NCI-H1417 treated with DMSO at 0.1 percent for 48 hours (cell line): ENCODE results near the gene CHST2.
"Not testable (repeated sequence)": the region's sequence is repeated elsewhere in the genome, so short reads cannot be mapped to it uniquely, and the experiment has no call there.

Source experiments
- DNase-seq: peaks from one replicate; lab custom pipeline; 2025; lab: John Stamatoyannopoulos, UW

Gene CHST2

DNA sequence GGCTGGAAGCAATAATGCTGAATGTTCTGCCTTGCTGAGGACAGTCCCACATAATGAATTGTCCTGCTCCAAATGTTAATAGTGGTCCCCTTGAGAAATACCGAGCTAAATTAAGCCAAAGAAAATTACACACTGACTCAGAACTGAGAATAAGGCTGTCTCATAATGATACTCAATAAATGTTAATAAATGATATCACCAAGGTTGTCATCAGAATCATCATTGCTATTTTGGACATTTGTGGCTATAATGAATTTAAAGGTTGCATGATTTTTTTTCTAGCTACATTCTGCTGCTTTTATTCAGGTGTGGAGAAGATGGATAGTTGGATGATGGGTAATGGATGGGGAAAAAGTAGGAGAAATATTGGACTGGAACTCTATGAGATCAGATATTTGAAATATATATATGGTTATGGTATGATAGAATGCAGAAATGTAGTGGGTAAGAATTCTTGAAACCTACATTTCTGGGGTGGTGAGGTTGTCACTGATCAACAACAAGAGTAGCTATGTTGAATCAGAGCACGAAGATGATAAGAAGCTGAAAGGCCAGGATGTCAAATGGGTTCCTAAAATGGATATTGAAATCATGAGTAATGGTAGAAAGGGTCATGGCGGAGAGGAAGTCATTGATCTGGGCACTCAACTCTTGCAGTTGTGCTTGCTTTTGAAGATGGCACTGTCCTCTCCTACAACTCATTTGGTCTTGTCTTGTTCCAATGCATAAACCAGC lies 12.8 kb downstream of the CHST2 start:
- DNase-seq = no peak

DNA sequence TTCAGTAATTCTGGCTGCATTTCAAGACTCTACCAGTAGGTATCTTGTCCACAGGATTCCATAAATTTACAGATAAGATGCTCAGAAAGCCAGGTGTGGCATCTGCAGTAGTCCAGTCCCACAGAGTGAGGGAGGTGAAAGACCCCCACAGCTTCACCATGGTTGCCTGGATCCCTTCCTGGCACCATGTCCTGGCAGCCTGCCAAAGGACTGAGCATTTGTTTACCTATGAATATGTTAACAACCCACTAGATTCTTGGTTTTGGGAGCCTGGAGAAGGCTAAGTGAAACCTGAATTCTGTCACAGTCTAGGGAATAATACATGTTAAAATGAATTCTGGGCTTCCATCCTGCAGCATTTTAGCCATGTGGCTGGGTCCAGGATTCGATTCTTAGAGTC lies 14.9 kb downstream of the CHST2 start:
- DNase-seq = peak; percentile 72

DNA sequence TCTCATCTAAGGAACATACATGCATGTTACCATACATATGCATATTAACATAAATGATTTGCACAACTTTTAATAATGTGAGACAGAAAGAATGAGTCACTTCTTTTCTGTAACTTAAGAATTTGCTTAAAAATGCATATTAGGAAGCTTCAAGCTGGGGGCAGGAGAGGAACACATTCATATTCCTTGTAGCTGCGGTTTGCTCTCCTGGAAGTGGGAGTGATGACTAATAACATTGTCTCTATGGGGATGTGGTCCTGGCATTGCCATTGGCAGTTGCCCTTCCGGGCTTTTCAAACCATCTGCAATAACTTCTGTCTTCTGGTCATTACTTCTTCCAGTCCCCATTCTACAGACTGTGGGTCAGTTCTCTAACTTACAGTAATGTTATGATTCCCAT lies 15.6 kb downstream of the CHST2 start:
- DNase-seq = no peak

DNA sequence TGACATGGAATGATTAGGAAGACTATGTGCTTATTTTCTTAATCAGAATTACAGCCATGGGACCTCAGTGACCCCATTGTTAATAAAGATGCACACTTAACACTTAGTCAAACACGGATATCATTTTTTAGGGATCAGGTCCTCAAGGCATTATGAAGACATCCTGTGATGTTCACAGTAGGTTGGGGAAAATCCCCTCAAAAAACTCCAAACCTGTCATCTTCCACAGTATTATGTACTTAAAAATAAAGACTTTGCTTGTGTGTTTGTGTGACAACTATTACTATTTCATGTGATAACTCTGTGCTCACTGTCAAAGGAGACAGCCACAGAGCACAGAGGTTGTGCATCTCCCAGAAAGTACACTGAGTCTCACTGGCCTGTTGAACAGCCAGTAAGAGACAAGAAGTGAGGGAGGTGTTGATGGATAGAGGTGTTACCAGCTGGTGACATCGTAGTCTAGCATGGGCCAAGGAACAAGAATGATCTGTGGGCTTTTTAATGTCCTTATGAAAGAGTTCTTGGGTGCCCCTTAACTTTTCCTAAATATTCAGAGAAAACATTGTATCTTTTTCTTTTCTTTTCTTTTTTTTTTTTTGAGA lies 18.0 kb downstream of the CHST2 start:
- DNase-seq = no peak

GRCh38 chr3:143138953-143139352 lies 19.4 kb downstream of the CHST2 start:
- DNase-seq = no peak

DNA sequence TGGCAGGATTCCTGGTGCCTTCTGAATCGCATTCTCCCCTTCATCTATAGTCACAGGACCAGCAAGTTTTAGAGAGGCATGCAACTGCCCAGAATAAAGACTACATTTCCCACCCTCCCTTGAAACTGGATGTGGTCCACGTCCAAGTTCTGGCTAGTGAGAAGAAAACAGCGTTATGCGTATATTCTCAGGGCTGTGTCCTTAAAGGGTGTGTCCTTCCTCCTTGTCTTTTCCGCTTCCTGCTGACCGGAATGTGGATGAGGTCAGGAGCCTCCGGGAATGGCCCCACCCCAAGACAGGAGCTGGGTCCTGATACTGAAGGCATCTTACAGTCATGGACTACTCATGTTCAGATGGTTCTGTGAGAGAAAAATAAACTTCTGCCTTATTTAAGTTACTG lies 20.2 kb downstream of the CHST2 start:
- DNase-seq = no peak

DNA sequence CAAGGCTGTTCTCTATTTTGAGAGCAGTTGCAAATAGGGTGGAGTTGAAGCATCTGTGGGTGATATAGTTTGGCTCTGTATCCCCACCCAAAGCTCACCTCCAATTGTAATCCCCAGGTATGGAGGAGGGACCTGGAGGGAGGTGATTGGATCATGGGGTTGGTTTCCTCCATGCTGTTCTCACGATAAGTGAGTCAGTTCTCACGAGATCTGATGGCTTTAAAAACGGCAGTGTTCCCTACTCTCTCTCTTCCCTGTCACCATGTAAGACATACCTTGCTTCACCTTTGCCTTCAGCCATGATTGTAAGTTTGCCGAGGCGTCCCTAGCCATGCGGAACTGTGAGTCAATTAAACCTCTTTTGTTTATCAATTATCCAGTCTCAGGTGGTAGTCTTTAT lies 21.0 kb downstream of the CHST2 start:
- no peak for DNase-seq

GRCh38 chr3:143142354-143142753 lies 22.8 kb downstream of the CHST2 start:
- DNase-seq = no peak

- DNase-seq = no peak
These were observed 26.3 kb downstream of the CHST2 start for GRCh38 chr3:143145906-143146305.

- DNase-seq = no peak
These were observed 27.1 kb downstream of the CHST2 start for GRCh38 chr3:143146486-143147274.

DNA sequence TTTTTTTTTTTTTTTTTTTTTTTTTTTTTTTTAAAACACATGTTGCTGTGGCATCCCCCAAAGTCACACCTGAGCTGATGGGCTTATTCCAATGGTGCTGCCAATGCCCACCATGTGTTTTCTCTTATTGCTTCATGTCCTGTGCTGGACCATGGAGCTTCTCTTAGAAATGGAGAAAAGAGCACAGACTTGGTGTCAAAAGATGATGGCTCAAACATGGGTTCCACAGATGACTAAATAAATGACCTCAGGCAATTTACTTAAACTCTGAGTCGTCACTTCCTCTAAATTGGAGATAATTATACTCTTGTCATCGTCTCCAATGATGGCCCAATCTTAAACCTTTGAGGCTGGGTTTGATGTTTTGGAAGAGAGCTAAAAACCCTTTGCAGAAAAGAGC lies 28.1 kb downstream of the CHST2 start:
- DNase-seq = no peak

GRCh38 chr3:143150071-143150470 lies 30.5 kb downstream of the CHST2 start:
- no peak for DNase-seq

DNA sequence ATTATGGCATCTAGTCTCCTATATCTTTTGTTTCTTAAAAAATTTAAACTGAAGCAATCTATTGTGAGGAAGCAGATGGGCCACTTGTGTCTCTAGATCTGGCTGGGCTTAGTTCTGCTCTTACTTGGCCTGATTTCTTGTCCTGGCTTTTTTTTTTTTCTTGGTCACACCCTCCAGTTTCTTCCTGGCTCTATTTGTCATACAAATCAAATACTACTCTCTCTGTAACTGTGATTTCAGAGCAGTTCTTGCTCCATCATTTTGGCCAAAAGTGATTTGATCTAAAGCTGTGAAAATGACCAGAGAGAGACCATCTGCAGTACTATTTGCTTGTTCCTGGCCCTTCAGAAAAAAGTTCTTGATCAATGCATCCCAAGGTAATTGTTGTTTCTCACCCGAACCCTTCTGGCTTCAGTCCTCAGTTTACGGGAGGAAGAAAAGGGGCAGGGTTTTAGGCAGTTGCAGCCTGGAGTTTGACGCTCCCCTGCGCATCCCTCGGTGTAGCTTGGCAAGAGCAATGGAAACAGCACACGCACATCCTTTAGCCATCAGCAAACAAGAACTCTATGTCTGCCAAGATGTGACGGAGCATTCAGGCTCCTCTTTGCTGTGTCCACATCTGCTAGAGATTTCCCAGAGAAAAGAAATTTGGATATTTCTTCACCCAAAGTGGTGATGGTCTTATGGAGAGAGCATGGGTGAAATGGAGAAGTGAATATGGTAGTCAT lies 31.6 kb downstream of the CHST2 start:
- DNase-seq = no peak

DNA sequence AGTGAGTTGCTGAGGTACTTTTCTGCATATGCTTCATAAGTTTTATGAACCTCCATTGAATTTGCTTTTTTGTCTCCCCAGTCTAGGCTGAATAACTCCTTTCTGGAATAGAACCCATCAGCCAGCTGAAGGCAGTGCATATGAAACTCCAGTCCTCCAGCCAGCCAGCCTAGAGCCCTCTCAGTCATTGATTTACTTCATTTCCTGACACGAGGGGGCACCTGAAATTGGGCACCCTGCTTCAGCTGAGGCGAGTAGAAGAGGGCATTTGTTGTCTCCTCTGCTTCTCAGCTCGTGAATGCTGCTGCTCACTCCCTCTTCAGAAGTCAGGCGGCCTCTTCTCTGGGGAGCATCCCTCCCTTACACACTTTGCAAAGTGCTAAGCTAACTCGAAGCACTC lies 32.5 kb downstream of the CHST2 start:
- DNase-seq = no peak

DNA sequence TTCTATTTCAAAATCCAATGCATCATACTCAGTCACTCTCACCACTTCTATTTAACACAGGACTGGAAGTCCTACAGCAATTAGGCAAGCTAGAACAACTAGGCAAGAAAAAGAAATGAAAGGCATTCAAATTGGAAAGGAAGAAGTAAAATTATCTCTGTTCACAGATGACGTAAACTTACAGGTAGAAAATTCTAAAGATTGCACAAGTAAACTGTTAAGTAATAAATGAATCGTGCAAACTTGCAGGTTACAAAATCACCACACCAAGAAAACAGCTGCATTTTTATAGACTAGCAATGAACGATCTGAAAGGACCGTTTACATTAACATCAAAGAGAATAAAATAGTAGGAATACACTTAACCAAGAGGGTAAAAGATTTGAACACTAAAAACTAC lies 36.2 kb downstream of the CHST2 start:
- DNase-seq = no peak

DNA sequence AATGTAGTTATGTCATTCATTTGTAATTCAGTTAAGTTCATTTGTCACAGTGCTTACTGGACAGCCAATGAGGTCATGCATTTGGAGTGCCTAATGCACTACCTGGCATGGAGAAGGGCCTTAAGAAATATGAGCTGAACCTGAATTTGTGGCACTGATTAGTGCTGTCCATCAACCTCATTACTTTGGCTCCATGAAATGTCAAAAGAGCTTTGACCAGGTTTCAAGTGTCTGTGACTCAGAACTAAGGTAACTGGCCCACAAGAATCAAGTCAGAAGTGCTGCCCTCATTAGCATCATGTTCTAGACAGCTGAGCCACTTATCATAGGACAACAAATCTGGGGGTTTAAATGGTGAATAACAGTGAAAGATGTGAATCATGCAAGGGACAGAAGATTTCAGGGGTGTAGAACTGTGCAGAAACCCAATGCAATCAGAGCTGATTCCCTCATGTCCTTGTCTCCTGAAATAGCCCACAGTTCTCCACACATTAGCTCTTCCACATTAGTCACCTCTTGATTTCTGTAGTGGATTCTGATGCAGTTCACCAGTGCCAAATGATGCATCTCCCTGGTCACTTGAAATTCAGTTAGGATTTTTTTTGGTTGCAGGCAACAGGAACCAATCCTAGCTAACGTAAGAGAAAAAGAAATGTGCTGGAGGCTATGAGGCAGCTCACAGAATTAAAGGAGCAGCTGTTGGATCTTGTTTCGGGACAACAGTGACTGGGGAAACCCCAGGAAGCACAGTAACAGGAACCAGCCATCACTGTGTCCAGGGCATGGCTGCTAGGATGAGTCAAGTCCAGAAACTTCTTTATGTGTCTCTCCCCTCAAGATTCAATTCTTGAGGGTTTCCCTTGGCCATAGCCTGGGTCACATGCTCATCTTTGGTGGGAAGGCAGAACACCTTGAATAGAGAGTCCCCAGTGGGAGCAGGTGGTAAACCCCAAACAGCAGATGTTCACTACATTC lies 38.7 kb downstream of the CHST2 start:
- no peak for DNase-seq

DNA sequence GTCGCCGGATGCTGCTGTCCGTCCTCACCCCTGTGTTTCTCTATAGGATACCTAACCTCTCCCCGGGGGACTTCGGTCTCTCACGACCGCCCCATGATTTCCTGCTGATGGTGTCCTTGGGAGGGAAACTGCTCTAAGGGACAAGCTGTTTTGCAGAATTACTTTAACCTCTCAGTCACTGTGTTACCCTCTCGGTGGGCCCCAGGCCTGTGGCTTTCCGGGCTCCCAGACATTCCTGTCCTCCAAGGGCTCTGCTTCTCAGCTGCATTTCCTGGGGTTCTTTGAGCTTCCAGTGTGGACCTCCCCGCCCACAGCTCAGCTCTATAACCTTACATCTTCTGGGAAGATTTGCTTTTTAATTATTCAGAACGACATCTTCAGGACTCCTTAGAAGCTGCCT lies 40.9 kb downstream of the CHST2 start:
- no peak for DNase-seq

DNA sequence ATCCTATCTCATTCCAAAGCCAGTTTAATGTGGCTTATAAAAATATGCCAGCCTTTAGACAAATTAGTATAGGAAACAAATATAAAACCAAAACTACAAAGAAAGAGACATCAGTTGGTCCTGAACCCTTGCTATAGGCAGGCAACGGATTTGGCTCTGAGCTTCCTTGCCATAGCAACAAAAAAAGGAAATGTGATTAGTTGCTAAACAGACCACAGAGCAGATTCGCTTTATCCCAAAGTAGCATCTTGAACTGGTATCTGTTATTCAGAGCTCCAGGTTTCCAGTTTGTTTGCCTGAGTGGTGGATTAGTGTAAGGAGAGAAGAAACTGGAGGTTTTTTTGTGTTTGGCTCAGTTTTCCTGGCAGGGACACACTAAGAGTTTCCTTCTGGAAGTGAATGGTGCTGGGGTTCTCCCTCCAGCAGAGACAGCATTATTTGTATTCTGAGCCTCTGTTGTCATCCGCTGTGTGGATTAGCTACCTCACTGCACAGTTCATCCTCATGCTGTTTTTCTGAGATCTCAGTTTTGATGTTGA lies 44.1 kb downstream of the CHST2 start:
- no peak for DNase-seq

GRCh38 chr3:143165211-143165610 lies 45.6 kb downstream of the CHST2 start:
- no peak for DNase-seq

DNA sequence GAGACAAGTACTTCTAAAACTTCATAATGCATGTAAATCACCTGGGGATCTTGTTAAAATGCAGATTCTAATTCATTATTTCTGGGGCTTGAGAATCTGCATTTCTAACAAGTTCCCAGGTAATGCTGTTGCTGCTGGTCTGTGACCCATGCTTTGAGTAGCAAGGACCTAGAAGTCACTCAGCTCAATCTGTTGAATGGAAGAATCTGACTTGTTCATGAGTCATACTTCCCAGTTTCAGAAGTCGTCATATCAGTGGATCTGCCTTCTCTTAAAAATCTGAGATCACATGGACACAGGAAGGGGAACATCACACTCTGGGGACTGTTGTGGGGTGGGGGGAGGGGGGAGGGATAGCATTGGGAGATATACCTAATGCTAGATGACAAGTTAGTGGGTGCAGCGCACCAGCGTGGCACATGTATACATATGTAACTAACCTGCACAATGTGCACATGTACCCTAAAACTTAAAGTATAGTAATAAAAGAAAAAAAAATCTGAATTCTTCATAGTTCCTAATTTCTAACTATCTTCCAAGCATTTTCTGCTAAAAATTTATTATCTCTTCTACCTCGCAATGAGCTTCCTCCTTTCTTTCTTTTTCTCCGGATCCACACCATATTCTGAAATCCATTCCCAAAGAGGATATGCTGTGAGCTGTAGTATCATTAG lies 46.2 kb downstream of the CHST2 start:
- not testable (repeated sequence) for DNase-seq
